CD4-positive, alpha-beta T cell treated with Interleukin-10 for 1 hour (primary cell): ENCODE results near the gene IFNA21.
"Not testable (repeated sequence)": the region's sequence is repeated elsewhere in the genome, so short reads cannot be mapped to it uniquely, and the experiment has no call there.

ENCODE experiments used
- DNase-seq: peaks from one replicate; pipeline ENCODE4 v3.0.0-alpha.2; 2020

Gene IFNA21

GRCh38 chr9:21137020-21137419 lies 29.4 kb downstream of the IFNA21 start:
- DNase-seq = no peak

GRCh38 chr9:21135736-21136135 lies 30.7 kb downstream of the IFNA21 start:
- DNase-seq = no peak

GRCh38 chr9:21128186-21128585 lies 38.3 kb downstream of the IFNA21 start:
- not testable (repeated sequence) for DNase-seq

GRCh38 chr9:21121595-21122251 lies 44.7 kb downstream of the IFNA21 start:
- no peak for DNase-seq

- no peak for DNase-seq
Measured at GRCh38 chr9:21121079-21121478, 45.4 kb downstream of the IFNA21 start.

GRCh38 chr9:21119093-21119770 lies 47.2 kb downstream of the IFNA21 start:
- no peak for DNase-seq
